NCI-H1105 treated with DMSO at 0.1 percent for 48 hours (cell line): Measurements from ENCODE around the gene TGM3.
A peak's percentile ranks its signal among the peaks of the same experiment; 100 is the strongest.

Source experiments
- DNase-seq: peaks from one replicate; lab custom pipeline; 2025; lab: John Stamatoyannopoulos, UW

The TGM3 gene

DNA sequence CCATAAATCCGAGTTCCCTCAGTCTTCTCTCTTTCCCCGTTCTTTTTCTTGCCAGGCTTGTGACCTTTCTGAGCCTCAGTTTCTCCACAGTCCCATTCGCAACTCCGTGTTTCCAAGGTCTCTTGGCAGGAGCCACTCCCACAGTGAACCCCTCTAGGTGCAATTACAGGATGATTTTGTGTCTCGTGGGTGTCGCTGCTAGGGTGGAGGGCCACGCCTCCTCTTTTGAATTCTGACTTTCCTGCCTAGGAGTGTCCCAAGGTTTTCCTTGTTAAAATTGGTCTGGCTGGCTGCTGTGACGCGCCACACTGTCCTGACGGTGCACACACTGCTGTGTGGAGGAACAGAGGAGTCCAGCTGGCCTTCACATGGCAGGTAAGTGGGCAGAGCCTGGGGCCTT, 84.8 kb downstream of the TGM3 start, which contains the start of gene TGM6:
Gene TGM6, plus strand, starts transcription at position 301 of the 400 bp plus-strand sequence. Its CDS starts 68 bp downstream, at position 369.
- no peak for DNase-seq

GRCh38 chr20:2381303-2381702, 85.5 kb downstream of the TGM3 start:
- no peak for DNase-seq

- no peak for DNase-seq
These were observed 87.0 kb downstream of the TGM3 start for GRCh38 chr20:2382833-2383232.

- no peak for DNase-seq
These were observed 89.2 kb downstream of the TGM3 start for GRCh38 chr20:2385026-2385425.

DNA sequence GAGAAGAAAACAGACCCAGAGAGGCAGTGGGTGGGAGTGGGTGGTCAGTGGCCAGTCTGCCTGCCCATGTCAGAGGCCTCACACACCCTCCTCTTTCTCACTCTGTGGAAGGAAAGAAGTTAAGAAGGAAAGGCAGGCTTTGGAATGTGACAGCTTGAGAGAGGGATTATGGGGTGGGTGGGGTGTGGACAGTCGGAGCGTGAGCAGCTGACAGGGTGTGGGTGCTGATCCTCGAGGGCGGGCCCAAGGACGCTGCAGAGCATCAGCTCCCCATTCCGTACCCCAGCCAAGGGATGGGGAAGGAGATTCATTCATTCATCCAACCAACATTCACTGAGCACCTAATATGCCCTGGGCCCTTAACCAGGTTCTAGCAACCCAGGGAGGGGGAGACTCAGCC, 89.7 kb downstream of the TGM3 start:
- no peak for DNase-seq

- no peak for DNase-seq
These were observed 90.8 kb downstream of the TGM3 start for GRCh38 chr20:2386516-2387179.

DNA sequence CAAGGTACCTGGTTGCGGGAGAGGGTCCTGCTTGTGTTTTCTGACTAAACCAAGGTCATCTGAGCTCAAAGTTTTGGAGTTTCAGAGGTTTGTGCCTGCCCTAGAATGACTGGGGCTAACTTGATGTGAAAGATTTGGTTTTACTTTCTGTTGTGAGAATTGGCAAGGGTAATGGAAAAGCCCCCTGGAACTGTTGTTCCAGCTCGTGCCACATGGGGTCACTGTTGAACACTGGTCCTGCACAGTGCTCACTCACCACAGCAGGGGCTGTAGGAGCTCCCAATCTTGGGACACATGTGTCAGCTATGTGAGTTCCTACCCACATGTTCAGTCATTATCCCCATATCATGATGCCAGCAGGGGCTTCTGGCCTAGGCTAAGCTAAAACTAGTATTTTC, 91.4 kb downstream of the TGM3 start:
- DNase-seq = peak; percentile 19

DNA sequence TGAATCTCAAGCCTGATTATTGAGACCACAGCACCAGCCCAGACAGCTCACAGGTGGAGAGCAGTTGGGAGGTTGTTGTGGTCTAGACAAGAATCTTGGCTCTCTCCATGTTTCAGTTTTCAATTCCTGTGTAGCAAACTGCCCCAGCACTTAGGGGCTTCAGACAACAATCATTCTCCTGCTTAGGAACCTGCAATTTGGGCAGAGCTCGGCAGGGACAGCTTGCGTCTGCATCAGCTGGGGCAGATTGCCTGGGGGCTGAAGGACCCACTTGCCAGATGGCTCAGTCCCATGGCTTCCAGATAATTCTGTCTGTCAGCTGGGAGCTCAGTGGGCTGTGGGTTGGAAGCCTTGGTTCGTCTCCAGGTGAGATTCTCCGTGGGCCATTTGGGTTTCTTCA, 91.8 kb downstream of the TGM3 start:
- DNase-seq = no peak
